Measurements from ENCODE around the gene MED12.

The MED12 gene

GRCh38 chrX:71191248-71191647 lies 72.9 kb downstream of the MED12 start:
- in situ Hi-C loops (cut with MboI; ENCODE audit: low sequenced_read_pairs), result no loop called here

Measured in hTERT RPE-1 (cell line).